Glutamatergic neuron (in vitro differentiated cells): Measurements from ENCODE around the gene RPL3. TPM values are rescaled to one million over a fixed set of nuclear protein-coding genes. Genes with fewer than 3 reads are reported as not detected.
"Not testable (repeated sequence)": the region's sequence is repeated elsewhere in the genome, so short reads cannot be mapped to it uniquely, and the experiment has no call there.

ENCODE experiments used
- DNase-seq: peaks from one replicate; pipeline ENCODE4 v3.0.0; 2022
- H3K27ac Mint-ChIP-seq: one replicate; pipeline ENCODE4 v1.8.0; 2020; ENCODE audit warnings: mild to moderate bottlenecking, mixed read lengths, inconsistent platforms; ENCODE audit not compliant: unreplicated experiment
- H3K27me3 Mint-ChIP-seq: one replicate; pipeline ENCODE4 v1.8.0; 2020; ENCODE audit warnings: mild to moderate bottlenecking, moderate library complexity, mixed read lengths, inconsistent platforms; ENCODE audit not compliant: unreplicated experiment
- H3K36me3 Mint-ChIP-seq: one replicate; pipeline ENCODE4 v1.8.0; 2020; ENCODE audit warnings: mild to moderate bottlenecking, mixed read lengths, inconsistent platforms; ENCODE audit not compliant: unreplicated experiment
- H3K4me1 Mint-ChIP-seq: one replicate; pipeline ENCODE4 v1.8.0; 2020; ENCODE audit warnings: mild to moderate bottlenecking, low read depth, mixed read lengths, inconsistent platforms; ENCODE audit not compliant: unreplicated experiment
- H3K4me3 Mint-ChIP-seq: one replicate; pipeline ENCODE4 v1.8.0; 2020; ENCODE audit warnings: mild to moderate bottlenecking, mixed read lengths, inconsistent platforms; ENCODE audit not compliant: unreplicated experiment
- H3K9me3 Mint-ChIP-seq: one replicate; pipeline ENCODE4 v1.8.0; 2020; ENCODE audit warnings: mild to moderate bottlenecking, moderate library complexity, mixed read lengths, inconsistent platforms; ENCODE audit not compliant: unreplicated experiment
- total RNA-seq: library from RNA; stranded (reverse); fragmentation: NEBNext Ultra II Directional; extraction: Animal tissue kit (Norgen Biotek cat#: 25700); gene quantifications from one replicate; pipeline ENCODE4 v1.2.1, GENCODE V29; 2021; ENCODE audit not compliant: unreplicated experiment
- TF ChIP-seq, protein P1 (sequence below): fragments of 200-600 bp; sonication (generic); IDR thresholded peaks from one replicate; pipeline ENCODE4 v1.5.0; 2021; ENCODE audit not compliant: partially characterized antibody, unreplicated experiment

The RPL3 gene
- total RNA-seq, 1 donor from 2014 or later: 1,061 TPM

DNA sequence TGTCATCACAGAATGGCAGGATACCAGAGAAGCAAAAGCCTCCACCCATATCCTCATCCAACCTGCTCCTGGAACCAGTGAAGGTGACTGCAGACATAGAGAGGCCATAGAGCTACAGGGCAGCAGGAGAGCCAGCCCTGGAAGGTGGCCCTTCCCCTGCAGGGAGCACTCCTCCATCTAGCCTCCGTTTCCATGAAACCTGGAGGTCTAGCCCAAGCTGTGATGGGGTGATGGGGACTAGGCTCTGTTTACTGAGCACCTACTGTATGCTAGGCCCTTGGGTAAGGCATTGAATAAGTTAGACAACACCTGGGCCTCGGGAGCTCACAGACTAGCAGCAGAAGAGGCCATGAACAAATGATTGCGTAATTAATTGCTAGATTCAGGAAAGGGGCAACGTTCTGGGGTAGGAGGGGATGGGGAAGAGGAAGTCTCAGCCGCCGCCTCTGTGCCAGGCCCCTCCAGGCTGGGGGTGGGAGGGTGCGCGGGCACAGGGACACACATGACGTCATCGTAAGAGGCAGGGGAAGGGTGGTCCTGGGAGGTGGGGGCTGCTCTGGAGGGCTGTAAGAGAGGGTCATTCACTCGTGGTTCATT, 29.6 kb upstream of the RPL3 start:
- H3K9me3 Mint-ChIP-seq: peaks cover 5% of the 10 kb centered on the region
- H3K27ac Mint-ChIP-seq: peak overlapping the region; percentile 21
- peaks cover 14% of the 10 kb centered on the region for H3K4me1 Mint-ChIP-seq
- peak overlapping the region; percentile 84 for H3K4me3 Mint-ChIP-seq
- TF ChIP-seq, protein P1, sequence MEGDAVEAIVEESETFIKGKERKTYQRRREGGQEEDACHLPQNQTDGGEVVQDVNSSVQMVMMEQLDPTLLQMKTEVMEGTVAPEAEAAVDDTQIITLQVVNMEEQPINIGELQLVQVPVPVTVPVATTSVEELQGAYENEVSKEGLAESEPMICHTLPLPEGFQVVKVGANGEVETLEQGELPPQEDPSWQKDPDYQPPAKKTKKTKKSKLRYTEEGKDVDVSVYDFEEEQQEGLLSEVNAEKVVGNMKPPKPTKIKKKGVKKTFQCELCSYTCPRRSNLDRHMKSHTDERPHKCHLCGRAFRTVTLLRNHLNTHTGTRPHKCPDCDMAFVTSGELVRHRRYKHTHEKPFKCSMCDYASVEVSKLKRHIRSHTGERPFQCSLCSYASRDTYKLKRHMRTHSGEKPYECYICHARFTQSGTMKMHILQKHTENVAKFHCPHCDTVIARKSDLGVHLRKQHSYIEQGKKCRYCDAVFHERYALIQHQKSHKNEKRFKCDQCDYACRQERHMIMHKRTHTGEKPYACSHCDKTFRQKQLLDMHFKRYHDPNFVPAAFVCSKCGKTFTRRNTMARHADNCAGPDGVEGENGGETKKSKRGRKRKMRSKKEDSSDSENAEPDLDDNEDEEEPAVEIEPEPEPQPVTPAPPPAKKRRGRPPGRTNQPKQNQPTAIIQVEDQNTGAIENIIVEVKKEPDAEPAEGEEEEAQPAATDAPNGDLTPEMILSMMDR: no peak
- no peaks in the 10 kb centered on the region for H3K36me3 Mint-ChIP-seq
- no peak for DNase-seq
- peaks cover 3% of the 10 kb centered on the region for H3K27me3 Mint-ChIP-seq

DNA sequence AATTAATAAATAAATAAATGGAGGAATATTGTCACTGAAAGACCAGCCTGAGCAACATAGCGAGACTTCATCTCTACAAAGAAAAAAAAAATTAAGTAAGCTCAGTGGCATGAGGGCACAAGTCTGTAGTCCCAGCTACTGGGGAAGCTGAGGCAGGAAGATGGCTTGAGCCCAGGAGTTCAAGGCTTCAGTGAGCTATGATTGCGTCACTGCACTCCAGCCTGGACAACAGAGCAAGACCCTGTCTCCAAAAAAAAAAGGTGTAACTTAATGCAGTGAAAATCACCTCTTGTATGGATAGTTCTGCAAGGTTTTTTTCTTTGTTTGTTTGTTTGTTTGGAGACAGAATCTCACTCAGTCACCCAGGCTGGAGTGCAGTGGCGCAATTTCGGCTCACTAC, 25.8 kb upstream of the RPL3 start:
- DNase-seq: no peak
- TF ChIP-seq, protein P1: no peak
- Mint-ChIP-seq H3K27ac (no peak overlapping the region), H3K36me3 (no peaks in the 10 kb centered on the region), H3K27me3 (peaks cover 3% of the 10 kb centered on the region), H3K4me1 (no peaks in the 10 kb centered on the region), H3K9me3 (peaks cover 1% of the 10 kb centered on the region), H3K4me3 (no peak overlapping the region)

DNA sequence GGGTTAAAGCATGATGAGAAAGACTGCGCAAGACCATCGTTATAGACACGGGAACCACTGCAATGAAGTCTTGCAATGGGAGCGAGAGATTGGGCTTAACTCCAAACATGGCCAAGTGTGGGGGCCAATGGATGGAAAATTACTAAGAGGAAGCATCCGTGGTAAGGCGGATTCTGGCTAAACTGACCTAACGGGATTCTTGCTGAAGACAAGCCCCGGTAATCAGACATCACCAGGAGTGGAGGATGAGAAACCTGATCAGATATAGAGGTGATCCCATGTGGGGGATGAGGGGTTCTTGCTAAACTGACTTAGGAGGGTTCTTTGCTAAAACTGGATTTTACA, 24.6 kb upstream of the RPL3 start:
- Mint-ChIP-seq H3K4me3 (no peak overlapping the region), H3K36me3 (no peaks in the 10 kb centered on the region), H3K27ac (no peak overlapping the region), H3K9me3 (peaks cover 2% of the 10 kb centered on the region), H3K27me3 (peaks cover 2% of the 10 kb centered on the region), H3K4me1 (no peaks in the 10 kb centered on the region)
- no peak for DNase-seq
- TF ChIP-seq, protein P1: no peak

DNA sequence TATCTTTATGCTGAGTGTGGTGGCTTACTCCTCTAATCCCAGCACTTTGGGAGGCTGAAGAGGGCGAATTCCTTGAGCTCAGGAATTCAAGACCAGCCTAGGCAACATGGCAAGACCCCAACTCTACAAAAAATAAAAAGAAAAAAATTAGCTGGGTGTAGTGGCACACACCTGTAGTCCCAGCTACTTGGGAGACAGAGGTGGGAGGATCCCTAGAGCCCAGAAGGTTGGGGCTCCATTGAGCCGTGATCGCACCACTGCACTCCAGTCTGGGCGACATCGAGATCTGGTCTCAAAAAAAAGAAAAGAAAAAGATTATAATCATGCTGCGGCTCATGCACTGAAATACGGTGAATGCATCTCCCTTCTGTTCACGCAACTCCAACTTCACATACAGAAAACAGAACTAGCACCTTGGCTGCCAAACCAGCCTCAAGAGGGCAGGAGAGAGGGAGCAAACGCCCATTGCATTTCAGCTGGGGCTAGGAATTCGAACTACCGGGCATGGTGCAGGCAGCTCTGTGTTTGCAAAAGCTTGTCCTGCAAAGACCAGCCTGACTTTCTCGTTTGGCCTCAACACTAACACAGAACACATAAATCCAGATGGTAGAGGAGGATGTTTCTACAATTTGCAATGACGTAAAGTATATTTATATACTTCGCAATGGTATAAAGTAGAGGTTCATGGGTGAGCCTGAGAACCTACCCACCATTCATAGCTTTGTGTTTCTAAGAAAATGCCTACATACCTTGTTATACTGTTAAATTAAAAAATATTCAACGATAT, 24.0 kb upstream of the RPL3 start:
- Mint-ChIP-seq H3K27me3 (peaks cover 2% of the 10 kb centered on the region), H3K36me3 (no peaks in the 10 kb centered on the region), H3K27ac (no peak overlapping the region), H3K4me1 (no peaks in the 10 kb centered on the region), H3K4me3 (no peak overlapping the region), H3K9me3 (peaks cover 1% of the 10 kb centered on the region)
- TF ChIP-seq, protein P1: peak; percentile 59
- DNase-seq: peak; percentile 78

DNA sequence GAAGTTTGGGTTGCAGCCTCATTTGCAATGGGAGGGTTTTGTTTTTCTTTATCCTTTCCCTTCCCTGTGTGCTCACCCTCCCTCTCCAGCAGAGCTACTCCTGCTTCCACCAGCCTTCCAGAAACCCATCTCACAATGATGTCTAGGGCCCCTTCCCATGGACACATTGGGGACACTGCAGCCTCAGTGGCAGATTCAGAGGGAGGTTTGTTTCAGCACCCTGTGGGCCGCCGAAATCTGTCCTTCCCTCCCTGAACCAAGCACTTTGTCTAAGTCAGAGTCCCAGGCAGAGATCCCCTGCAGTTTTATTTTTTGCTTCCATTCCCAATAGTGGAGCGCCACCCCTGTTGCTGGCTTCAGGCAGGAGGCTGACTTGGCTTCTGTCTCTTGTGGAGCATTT, 21.8 kb upstream of the RPL3 start:
- no peaks in the 10 kb centered on the region for H3K4me1 Mint-ChIP-seq
- H3K36me3 Mint-ChIP-seq: no peaks in the 10 kb centered on the region
- no peak overlapping the region for H3K4me3 Mint-ChIP-seq
- no peak for DNase-seq
- peaks cover 1% of the 10 kb centered on the region for H3K9me3 Mint-ChIP-seq
- H3K27ac Mint-ChIP-seq: no peak overlapping the region
- peaks cover 2% of the 10 kb centered on the region for H3K27me3 Mint-ChIP-seq
- TF ChIP-seq, protein P1: no peak

DNA sequence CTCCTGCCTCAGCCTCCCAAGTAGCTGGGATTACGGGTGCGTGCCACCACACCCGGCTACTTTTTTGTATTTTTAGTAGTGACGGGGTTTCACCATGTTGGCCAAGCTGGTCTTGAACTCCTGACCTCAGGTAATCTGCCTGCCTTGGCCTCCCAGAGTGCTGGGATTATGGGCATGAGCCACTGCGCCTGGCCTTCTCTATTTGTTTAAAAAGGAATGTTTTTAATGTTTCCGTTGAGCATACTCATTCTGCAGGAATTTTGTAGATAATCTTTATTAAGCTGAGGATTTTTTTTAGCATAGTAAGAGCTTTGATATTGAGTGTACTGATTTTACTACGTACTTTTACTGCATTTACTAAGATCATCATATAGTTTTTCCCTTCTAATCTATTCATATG, 20.4 kb upstream of the RPL3 start:
- H3K27ac Mint-ChIP-seq, H3K36me3 Mint-ChIP-seq, H3K9me3 Mint-ChIP-seq, H3K4me3 Mint-ChIP-seq, H3K27me3 Mint-ChIP-seq, DNase-seq, H3K4me1 Mint-ChIP-seq: not testable (repeated sequence)
